NAMALWA (cell line): ENCODE measurements around the gene ZNF280B.
"Not testable (repeated sequence)": the region's sequence is repeated elsewhere in the genome, so short reads cannot be mapped to it uniquely, and the experiment has no call there.

Source experiments
- DNase-seq: peaks from one replicate; pipeline ENCODE4 v3.0.0-alpha.2; 2015; ENCODE audit warnings: low spot score

Gene ZNF280B

GRCh38 chr22:22534604-22535415 is 26.3 kb upstream of the ZNF280B start:
- no peak for DNase-seq

DNA sequence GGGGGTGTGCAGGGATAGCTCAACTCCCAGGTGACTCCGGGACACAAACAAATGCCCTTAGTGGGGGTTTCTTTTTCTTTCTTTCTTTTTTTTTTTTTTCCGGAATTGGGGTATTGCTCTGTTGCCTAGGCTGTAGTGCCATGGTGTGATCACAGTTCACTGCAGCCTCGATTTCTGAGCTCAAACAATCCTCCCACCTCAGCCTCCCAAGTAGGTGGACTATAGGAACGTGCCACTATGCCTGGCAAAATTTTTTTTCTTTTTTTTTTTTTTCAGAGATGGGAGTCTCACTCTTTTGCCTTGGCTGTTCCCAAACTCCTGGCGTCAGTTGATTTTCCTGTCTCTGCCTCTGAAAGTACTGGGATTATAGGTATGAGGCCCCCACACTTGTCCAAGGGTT is 25.3 kb upstream of the ZNF280B start:
- DNase-seq = no peak

- DNase-seq = no peak
These were observed 24.9 kb upstream of the ZNF280B start for GRCh38 chr22:22533417-22533816.

DNA sequence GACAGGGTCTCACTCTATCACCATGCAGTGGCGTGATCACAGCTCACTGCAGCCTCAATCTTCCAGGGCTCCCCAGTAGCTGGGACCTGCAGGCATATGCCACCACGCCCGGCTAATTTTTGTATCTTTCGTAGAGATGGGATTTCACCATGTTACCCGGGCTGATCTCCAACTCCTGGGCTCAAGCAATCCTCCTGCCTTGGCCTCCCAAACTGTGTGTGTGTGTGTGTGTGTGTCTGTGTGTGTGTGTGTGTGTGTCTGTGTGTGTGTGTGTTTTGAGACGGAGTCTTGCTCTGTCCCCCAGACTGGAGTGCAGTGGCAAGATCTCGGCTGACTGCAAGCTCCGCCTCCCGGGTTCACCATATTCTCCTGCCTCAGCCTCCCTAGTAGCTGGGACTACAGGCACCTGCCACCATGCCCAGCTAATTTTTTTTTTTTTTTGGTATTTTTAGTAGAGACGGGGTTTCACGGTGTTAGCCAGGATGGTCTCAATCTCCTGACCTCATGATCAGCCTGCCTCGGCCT is 24.1 kb upstream of the ZNF280B start:
- DNase-seq = not testable (repeated sequence)

DNA sequence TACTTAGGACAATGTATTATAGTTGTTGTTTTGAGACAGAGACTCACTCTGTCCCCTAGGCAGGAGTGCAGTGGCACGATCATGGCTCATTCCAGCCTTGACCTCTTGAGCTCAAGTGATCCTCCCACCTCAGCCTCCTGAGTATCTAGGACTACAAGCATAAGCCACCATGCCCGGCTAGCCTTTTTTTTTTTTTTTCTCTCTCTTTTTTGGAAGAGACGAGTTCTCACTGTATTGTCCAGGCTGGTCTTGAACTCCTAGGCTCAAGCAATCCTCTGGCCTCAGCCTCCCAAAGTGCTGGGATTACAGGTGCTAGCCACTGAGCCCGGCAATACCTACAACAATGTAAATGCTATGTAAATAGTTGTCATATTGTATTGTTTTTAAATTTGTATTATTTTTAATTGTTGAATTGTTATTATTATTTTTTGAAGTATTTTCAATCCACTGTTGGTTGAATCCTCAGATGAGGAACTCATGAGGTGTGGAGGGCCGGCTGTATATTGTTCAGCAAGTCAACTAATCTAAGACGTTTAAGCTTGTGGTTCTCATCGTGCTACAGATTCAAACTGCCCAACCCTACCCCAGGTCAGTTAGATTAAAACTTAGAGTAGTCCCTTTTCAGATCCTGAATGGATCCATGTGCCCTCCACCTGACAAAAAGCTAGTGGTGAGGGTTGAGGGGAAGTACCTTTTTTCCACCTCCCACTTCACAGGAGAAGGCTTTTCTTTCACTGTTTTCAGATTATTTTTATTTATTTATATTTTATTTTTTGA is 23.4 kb upstream of the ZNF280B start:
- DNase-seq = no peak

- DNase-seq = no peak
These were observed 20.2 kb upstream of the ZNF280B start for GRCh38 chr22:22528780-22529179.

DNA sequence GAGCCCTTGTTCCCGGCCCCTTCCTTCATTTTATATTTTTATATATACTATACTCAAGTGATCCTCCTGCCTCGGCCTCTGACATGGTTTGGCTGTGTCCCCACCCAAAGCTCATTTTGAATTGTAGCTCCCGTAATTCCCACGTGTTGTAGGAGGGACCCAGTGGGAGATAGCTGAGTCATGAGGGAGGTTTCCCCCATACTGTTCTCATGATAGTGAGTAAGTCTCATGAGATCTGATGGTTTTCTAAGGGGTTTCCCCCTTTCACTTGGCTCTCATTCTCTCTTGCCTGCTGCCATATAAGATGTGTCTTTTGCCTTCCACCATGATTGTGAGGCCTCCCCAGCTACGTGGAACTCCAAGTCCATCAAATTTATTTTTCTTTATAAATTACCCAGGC is 18.8 kb upstream of the ZNF280B start:
- DNase-seq = no peak

GRCh38 chr22:22526125-22526912 is 17.8 kb upstream of the ZNF280B start:
- no peak for DNase-seq

- DNase-seq = no peak
These were observed 15.0 kb upstream of the ZNF280B start for GRCh38 chr22:22523494-22523893.

DNA sequence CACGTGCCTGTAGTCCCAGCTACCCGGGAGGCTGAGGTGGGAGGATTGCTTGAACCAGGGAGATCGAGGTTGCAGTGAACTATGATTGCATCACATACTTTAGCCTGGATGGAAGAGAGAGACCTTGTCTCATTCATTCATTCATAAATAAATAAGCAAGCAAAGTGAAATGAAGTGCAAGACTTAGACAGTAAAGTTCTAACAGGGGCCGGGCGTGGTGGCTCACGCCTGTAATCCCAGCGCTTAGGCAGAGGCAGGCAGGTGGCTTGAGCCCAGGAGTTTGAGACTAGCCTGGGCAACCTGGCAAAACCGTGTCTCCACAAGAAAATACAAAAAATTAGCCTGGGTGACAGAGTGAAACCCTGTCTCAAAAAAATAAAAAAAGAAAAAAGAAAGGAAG is 13.1 kb upstream of the ZNF280B start:
- DNase-seq = no peak

- no peak for DNase-seq
These were observed 12.4 kb upstream of the ZNF280B start for GRCh38 chr22:22520667-22521602.

GRCh38 chr22:22520020-22520656 is 11.6 kb upstream of the ZNF280B start, which contains the start of gene ZNF280A:
ZNF280A (minus strand) TSS chr22:22520270; CDS start chr22:22515630, 4,640 bp downstream.
- no peak for DNase-seq

DNA sequence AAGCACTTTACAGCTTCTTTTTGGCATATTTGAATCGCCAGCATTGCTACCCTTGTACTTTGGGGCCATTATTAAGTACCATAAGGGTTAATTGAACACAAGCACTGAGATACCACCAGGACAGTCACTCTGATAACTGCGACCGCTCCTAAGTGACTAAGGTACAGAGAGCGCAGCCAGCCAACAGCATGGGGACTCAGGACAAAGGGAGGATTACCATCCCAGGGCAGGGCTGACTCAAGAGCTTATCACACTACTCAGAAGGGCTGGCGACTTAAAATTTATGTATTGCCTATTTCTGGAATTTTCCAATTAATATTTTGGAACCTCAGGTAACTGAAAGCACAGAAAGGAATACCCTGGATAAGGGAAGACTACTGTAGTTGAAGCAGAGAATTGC is 11.0 kb upstream of the ZNF280B start:
- DNase-seq = no peak

DNA sequence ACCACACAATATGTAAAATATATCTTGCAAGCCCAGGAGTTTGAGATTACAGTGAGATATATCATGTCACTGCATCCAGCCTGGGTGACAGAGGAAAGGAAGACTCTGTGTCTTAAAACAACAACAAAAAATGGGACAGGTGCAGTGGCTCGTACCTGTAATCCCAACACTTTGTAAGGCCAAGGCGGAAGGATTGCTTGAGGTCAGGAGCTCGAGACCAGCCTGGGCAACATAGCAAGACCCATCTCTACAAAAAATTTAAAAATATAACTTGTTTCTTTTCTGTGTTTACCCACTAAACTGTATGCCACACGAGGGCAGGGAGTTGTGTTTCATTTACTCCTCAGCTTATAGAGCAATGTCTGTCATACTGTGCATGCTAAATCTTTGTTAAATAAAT is 8.4 kb upstream of the ZNF280B start:
- DNase-seq = no peak

DNA sequence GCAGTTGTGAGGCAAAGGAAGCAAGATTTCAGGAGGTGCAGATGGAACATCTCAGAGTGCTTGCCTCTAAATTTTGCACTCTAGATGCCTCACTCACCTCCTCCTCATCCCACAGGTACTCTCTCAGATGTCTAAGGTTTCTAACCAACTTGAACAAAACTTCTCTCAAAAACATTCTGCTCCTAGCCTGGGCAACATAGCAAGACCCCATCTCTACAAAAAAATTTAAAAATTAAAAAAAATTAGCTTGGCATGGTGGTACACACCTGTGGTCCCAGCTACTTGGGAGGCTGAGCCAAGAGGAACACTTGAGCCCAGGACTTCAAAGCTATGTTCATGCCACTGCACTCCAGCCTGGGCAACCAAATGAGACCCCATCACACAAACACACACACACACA is 7.3 kb upstream of the ZNF280B start:
- DNase-seq = no peak

DNA sequence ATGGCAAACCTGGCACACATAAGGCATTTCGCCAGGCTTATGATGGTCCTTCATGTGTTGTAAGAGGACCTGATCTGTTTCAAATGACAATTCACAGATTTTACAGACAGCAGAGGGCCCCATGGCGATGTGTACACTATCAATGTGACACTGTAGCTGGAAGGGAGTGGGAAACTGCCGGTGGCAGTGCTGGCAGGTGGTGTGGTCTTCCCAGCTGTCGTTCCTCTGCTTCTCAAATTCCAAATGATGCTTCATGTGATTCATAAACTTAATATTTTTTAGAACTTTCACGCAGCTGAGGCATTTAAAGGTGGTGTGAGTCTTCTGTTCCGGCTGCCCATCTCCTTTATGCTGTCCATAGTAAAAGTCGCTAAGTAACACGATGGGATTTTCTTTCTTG is 5.9 kb upstream of the ZNF280B start:
- not testable (repeated sequence) for DNase-seq

DNA sequence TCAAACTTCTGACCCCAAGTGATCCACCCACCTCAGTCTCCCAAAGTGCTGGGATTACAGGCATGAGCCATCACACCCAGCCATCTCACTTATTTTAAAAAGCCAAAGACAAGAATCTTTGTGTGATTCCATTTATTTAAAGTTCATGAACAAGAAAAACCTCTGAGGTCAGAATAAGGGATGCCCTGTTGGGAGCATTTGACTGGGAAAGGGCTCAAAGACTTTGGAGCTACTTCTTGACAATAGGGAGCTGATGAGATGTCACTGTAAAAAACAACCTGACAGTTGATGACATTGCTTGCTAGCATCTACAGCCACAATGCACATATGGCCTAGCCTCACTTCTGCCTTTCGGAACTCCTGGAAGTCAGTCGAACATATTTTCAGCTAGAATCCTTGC is 5.1 kb upstream of the ZNF280B start:
- DNase-seq = no peak

DNA sequence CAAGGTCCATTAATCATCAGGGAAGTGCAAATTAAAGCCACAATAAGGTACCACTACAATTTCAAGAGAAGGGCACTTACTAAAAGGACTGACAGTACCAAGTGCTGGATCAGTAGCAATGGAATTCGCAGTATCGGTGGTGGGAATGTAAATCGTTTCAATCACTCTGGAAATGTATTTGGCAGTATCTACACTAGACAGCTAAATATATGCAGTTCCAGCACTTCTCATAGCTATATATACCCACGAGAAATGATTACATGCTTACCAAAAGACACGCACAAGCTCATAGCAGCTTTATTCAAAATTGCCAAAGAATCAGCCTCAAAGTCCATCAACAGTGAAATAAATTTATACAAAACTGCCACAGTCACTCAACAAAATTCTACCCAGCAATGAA is 4.4 kb upstream of the ZNF280B start:
- no peak for DNase-seq

DNA sequence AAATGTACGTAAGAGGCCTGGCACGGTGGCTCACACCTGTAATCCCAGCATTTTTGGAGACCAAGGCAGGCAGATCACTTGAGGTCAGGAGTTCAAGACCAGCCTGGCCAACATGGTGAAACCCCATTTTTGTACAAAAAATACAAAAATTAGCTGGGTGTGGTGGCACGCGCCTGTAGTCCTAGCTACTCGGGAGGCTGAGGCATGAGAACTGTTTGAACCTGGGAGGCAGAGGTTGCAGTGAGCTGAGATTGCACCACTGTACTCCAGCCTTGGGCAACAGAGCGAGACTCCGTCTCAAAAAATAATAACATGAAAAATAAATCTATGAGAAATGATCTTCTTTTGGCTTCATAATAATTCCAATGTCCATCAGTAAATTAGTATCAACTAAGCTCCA is 2.3 kb upstream of the ZNF280B start:
- not testable (repeated sequence) for DNase-seq

DNA sequence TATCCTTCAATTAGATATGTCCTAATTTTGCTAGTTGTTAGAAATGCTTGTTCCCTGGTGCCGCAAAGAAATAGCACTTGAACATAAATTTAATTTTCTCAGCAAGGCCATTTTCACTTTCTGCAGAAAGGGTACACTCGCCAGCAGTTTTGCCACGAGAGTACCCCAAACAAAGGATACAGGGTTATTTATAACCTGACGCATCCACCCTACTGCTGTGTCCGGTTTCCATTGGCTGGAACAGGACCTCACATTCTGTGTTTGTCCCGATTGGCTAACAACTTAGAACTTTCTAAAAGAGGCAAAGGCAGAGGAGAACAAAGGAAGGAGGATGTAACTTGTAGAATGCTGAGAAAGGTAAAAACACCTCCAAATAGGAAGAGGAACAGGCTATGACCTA is 1.4 kb upstream of the ZNF280B start:
- not testable (repeated sequence) for DNase-seq
